Upper lobe of left lung (tissue), 4 donors: ENCODE results near the gene ART3.

Experiments
- EP300 ChIP-seq, 4 donors: sonication (generic); formaldehyde crosslinking; IDR thresholded peaks; one replicate each; pipeline ENCODE4 v1.5.1; 2017; ENCODE audit warnings: antibody characterized with exemption in 4 of 4, control low read depth in 2 of 4
- POLR2AphosphoS5 ChIP-seq, 2 donors: sonication (generic); formaldehyde crosslinking; IDR thresholded peaks; one replicate each; pipeline ENCODE4 v1.5.1; 2017; ENCODE audit warnings: antibody characterized with exemption in 2 of 2

- TF ChIP-seq EP300 (IDR thresholded peaks at IDR 0.05), result no peak
- TF ChIP-seq POLR2AphosphoS5 (IDR thresholded peaks at IDR 0.05), result no peak
Measured at GRCh38 chr4:76153356-76153755, 78.8 kb downstream of the ART3 start.
